NT2/D1 (cell line): ENCODE results near the gene MAP1LC3B.
A peak's percentile ranks its signal among the peaks of the same experiment; 100 is the strongest.
"Not testable (repeated sequence)": the region's sequence is repeated elsewhere in the genome, so short reads cannot be mapped to it uniquely, and the experiment has no call there.

Experiments used
- DNase-seq: peaks from one replicate; pipeline ENCODE4 v3.0.0-alpha.2; 2011; ENCODE audit warnings: low read depth, low spot score
- H3K27me3 ChIP-seq: 2 replicates; pipeline ENCODE4 v1.6.0; 2011; ENCODE audit warnings: mild to moderate bottlenecking; ENCODE audit not compliant: insufficient read length, insufficient read depth
- H3K36me3 ChIP-seq: 2 replicates; pipeline ENCODE4 v1.6.1; 2011; ENCODE audit warnings: mild to moderate bottlenecking, low read length, mixed read lengths; ENCODE audit not compliant: insufficient read depth, insufficient read length
- H3K4me1 ChIP-seq: 2 replicates; pipeline ENCODE4 v1.5.1; 2011; ENCODE audit not compliant: insufficient read depth, insufficient read length
- H3K4me3 ChIP-seq: 2 replicates; pipeline ENCODE4 v1.5.1; 2011; ENCODE audit warnings: low read depth; ENCODE audit not compliant: insufficient read length
- H3K9ac ChIP-seq: 2 replicates; pipeline ENCODE4 v1.6.0; 2011; ENCODE audit warnings: low read depth; ENCODE audit not compliant: insufficient read length
- H3K9me3 ChIP-seq: 2 replicates; pipeline ENCODE4 v1.5.1; 2011; ENCODE audit warnings: mild to moderate bottlenecking, low read length; ENCODE audit not compliant: insufficient read depth
- SUZ12 ChIP-seq: IDR thresholded peaks from 2 replicates; pipeline ENCODE4 v1.6.1; 2011; ENCODE audit not compliant: insufficient read length, insufficient read depth; ENCODE audit errors: extremely low read depth
- YY1 ChIP-seq: IDR thresholded peaks from 2 replicates; pipeline ENCODE4 v1.6.1; 2011; ENCODE audit not compliant: insufficient read length, insufficient read depth
- ZNF274 ChIP-seq: IDR thresholded peaks from 2 replicates; pipeline ENCODE4 v1.6.1; 2011; ENCODE audit warnings: mild to moderate bottlenecking, low read depth, low read length

MAP1LC3B gene

DNA sequence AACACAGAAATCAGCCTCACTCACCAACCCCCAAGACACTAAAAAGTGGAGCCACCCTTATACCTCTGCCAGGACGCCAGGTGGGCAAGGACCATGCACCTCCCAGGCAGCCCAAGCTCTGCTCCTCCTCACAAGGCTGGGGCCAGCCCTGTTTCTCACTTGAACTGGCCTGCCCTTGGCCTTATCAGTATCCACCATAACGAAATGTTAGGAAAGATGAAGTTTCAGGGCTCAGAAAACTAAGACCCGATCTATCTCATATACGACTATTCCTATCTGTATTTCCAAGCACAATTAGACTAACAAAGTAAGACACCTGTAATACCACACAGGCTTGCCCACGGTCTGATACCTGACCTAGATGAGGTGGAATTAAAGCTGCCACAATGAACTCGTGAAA is 15.5 kb upstream of the MAP1LC3B start:
- Histone ChIP-seq H3K9me3 (peaks cover 7% of the 10 kb centered on the region), H3K9ac (no peak overlapping the region), H3K4me1 (no peaks in the 10 kb centered on the region), H3K27me3 (no peaks in the 10 kb centered on the region), H3K36me3 (peaks cover 30% of the 10 kb centered on the region), H3K4me3 (no peak overlapping the region)
- DNase-seq = no peak
- TF ChIP-seq YY1 (no peak), ZNF274 (no peak), SUZ12 (no peak)

DNA sequence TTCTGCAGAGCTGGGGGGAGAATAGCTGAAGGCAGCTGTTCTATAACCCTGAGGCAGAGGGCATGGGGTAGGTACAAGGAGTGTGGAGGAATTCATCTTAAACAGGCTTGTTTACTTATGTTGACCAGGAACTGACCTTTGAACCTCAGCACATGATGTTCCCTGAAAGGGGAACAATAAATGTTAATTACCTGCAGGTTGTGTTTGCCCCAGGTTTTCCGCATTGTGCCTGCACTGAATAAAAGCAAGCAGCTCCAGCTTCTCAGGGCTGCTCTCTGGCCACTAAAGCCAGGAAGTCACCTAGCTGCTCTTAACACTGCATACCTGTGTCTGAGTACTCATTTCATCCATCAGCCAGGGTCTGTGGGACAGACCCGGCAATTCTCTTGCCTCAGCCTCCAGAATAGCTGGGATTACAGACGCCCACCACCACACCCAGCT is 12.8 kb upstream of the MAP1LC3B start:
- not testable (repeated sequence) for H3K9ac ChIP-seq, H3K4me3 ChIP-seq, H3K4me1 ChIP-seq, H3K9me3 ChIP-seq, H3K27me3 ChIP-seq, DNase-seq
- peaks cover 16% of the 10 kb centered on the region for H3K36me3 ChIP-seq

DNA sequence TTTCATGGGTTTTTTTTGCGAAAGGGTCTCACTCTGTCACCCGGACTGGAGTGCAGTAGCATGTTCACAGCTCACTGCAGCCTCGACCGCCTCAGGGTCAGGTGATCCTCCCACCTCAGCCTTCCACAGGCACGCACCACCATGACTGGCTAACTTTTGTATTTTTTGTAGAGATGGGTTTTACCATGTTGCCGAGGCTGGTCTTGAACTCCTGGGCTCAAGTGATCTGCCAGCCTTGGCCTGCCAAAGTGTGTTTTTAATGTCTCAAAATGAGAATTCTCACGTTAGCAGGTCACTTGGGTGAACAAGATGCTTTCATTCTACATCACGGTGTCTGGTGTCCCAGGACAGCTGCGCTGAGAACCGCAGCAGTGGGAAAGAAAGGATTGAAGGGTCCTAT is 11.7 kb upstream of the MAP1LC3B start:
- Histone ChIP-seq H3K4me3 (no peak overlapping the region), H3K36me3 (peaks cover 12% of the 10 kb centered on the region), H3K9ac (no peak overlapping the region), H3K9me3 (peaks cover 7% of the 10 kb centered on the region), H3K27me3 (no peaks in the 10 kb centered on the region), H3K4me1 (no peaks in the 10 kb centered on the region)
- DNase-seq = no peak
- TF ChIP-seq ZNF274 (no peak), SUZ12 (no peak), YY1 (no peak)

- H3K4me3 ChIP-seq = no peak overlapping the region
- no peaks in the 10 kb centered on the region for H3K4me1 ChIP-seq
- no peak for DNase-seq
These were observed 11.3 kb upstream of the MAP1LC3B start for GRCh38 chr16:87380881-87381280.

GRCh38 chr16:87382023-87382785 is 9.9 kb upstream of the MAP1LC3B start:
- Histone ChIP-seq H3K9me3 (peaks cover 7% of the 10 kb centered on the region), H3K36me3 (peaks cover 12% of the 10 kb centered on the region), H3K4me3 (peak overlapping the region; percentile 77), H3K27me3 (no peaks in the 10 kb centered on the region), H3K4me1 (no peaks in the 10 kb centered on the region), H3K9ac (peak overlapping the region; percentile 46)
- no peak for TF ChIP-seq SUZ12
- DNase-seq = no peak

More at GRCh38 chr16:87380881-87381280, 11.3 kb upstream of the MAP1LC3B start:
- Histone ChIP-seq H3K9me3 (peaks cover 7% of the 10 kb centered on the region), H3K27me3 (no peaks in the 10 kb centered on the region), H3K36me3 (peaks cover 12% of the 10 kb centered on the region), H3K9ac (no peak overlapping the region)
- no peak for TF ChIP-seq ZNF274
- TF ChIP-seq YY1 = no peak
- no peak for TF ChIP-seq SUZ12

- H3K9ac ChIP-seq = peak within 1 kb of the TSS; percentile 89
- peak within 1 kb of the TSS; percentile 77 for H3K4me3 ChIP-seq
- peaks cover 3% of the 10 kb centered on the region for H3K4me1 ChIP-seq
- peak; percentile 93 for DNase-seq
- no peak for TF ChIP-seq ZNF274
- TF ChIP-seq YY1 = peak; percentile 51
- no peaks in the 10 kb centered on the region for H3K27me3 ChIP-seq
- peaks cover 8% of the 10 kb centered on the region for H3K36me3 ChIP-seq
- H3K9me3 ChIP-seq = peaks cover 7% of the 10 kb centered on the region
These were observed 8.5 kb upstream of the MAP1LC3B start, which contains the start of gene FBXO31 for GRCh38 chr16:87383505-87384161. FBXO31 (minus strand) TSS chr16:87383776; CDS start chr16:87383744, 32 bp downstream.

- H3K4me1 ChIP-seq = peaks cover 3% of the 10 kb centered on the region
- no peak for DNase-seq
- H3K4me3 ChIP-seq = peak overlapping the region; percentile 75
- peaks cover 2% of the 10 kb centered on the region for H3K9me3 ChIP-seq
- H3K9ac ChIP-seq = peak overlapping the region; percentile 83
- TF ChIP-seq SUZ12 = no peak
- TF ChIP-seq YY1 = peak; percentile 1
- H3K36me3 ChIP-seq = peaks cover 3% of the 10 kb centered on the region
- no peaks in the 10 kb centered on the region for H3K27me3 ChIP-seq
These were observed 7.8 kb upstream of the MAP1LC3B start for GRCh38 chr16:87384162-87384874.

- H3K9ac ChIP-seq = peak overlapping the region; percentile 83
- not testable (repeated sequence) for H3K4me1 ChIP-seq, H3K36me3 ChIP-seq, DNase-seq, H3K27me3 ChIP-seq, H3K9me3 ChIP-seq
- H3K4me3 ChIP-seq = peak overlapping the region; percentile 75
These were observed 7.3 kb upstream of the MAP1LC3B start for GRCh38 chr16:87384875-87385167.
